Lower leg skin (tissue), 3 donors: ENCODE data around the gene CAMP.

Experiments used
- CTCF ChIP-seq, 3 donors: fragments of 450-650 bp; IDR thresholded peaks; one replicate each; pipeline ENCODE4 v1.5.1; 2016; ENCODE audit warnings: antibody characterized with exemption in 3 of 3, mild to moderate bottlenecking in 3 of 3, moderate library complexity in 2 of 3
- POLR2A ChIP-seq, 2 donors: fragments of 450-650 bp; IDR thresholded peaks; one replicate each; pipeline ENCODE4 v1.6.1; 2016 to 2017; ENCODE audit warnings: antibody characterized with exemption in 2 of 2, mild to moderate bottlenecking in 1 of 2, moderate library complexity in 1 of 2

GRCh38 chr3:48215019-48215418 is 8.3 kb upstream of the CAMP start:
- TF ChIP-seq CTCF (IDR thresholded peaks at IDR 0.05), result no peak
- TF ChIP-seq POLR2A (IDR thresholded peaks at IDR 0.05), result no peak
